NCI-H2196 treated with DMSO at 0.1 percent for 48 hours (cell line): ENCODE results near the gene RNF26.

Experiments
- DNase-seq: peaks from one replicate; lab custom pipeline; 2025; ENCODE audit not compliant: unreplicated experiment; lab: John Stamatoyannopoulos, UW

The RNF26 gene

GRCh38 chr11:119350302-119350701 lies 16.0 kb downstream of the RNF26 start:
- no peak for DNase-seq

DNA sequence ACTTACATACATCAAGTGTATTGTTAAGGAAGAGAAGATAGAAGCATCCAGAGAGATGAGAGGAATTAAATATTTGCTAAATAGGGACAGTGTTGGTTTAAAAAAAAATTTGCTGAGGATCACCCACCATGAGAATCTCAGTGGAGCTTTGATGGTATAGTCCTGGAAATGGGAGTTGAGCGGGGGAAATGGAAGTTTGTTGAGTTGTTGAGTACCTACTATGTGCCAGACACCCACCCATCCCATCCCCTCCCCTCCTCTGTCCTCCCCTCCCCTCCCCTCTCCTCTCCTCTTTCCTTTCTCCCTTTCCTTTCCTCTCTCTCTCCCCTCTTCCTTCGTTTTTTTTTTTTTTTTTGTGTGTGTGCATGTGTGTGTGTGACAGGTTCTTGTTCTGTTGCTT lies 16.9 kb downstream of the RNF26 start:
- DNase-seq = no peak

- peak; percentile 74 for DNase-seq
Observed at GRCh38 chr11:119352857-119353260, 18.5 kb downstream of the RNF26 start.

GRCh38 chr11:119355091-119355843 lies 20.9 kb downstream of the RNF26 start:
- no peak for DNase-seq

- DNase-seq = no peak
Observed at GRCh38 chr11:119356349-119357031, 22.2 kb downstream of the RNF26 start.

DNA sequence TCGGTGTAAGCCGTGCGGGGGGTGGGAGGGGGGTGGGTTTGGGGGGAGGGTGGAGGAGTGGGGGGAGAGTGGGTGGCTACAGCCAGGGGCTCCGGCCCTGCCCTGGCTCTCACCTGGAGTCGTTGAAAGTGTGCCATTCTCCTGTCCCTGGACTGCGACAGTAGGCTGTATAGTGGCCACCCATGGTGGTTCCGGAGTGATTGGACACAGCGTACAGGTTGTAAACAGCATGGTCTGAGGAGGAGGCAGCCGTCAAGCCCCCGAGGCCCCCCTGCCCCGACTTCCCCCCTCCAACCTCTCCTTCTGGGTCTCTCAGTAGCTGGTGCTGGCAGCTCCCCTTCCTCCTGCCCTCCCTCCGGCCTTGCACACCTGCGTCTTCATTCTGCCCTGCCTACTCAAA lies 22.7 kb downstream of the RNF26 start:
- no peak for DNase-seq

- no peak for DNase-seq
Observed at GRCh38 chr11:119359365-119360214, 25.3 kb downstream of the RNF26 start.

- peak; percentile 79 for DNase-seq
Observed at GRCh38 chr11:119361056-119361787, 26.9 kb downstream of the RNF26 start.

GRCh38 chr11:119361941-119362725 lies 27.8 kb downstream of the RNF26 start:
- DNase-seq = no peak

DNA sequence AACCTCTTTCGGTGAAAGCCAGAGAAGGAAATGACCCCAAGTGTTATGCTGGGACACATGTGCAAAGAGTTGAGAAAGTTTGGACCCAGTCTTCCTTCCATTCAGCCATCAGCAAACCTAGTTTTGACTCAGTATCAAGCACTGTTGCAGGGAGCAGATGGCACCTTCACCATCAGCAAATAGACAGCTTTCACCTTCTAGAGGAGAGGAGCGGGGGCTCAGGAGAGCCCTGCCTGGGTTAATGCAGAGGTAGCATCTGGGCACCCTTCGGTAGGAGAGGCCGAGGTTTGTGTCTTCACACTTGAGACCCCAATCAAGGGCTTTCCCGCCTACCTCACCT lies 28.4 kb downstream of the RNF26 start:
- no peak for DNase-seq

GRCh38 chr11:119363081-119363850 lies 28.9 kb downstream of the RNF26 start:
- DNase-seq = no peak

- no peak for DNase-seq
Observed at GRCh38 chr11:119363851-119364590, 29.7 kb downstream of the RNF26 start.

- no peak for DNase-seq
Observed at GRCh38 chr11:119365071-119365591, 30.8 kb downstream of the RNF26 start.

GRCh38 chr11:119366690-119367620 lies 32.6 kb downstream of the RNF26 start:
- no peak for DNase-seq

- no peak for DNase-seq
Observed at GRCh38 chr11:119367661-119368120, 33.4 kb downstream of the RNF26 start.

DNA sequence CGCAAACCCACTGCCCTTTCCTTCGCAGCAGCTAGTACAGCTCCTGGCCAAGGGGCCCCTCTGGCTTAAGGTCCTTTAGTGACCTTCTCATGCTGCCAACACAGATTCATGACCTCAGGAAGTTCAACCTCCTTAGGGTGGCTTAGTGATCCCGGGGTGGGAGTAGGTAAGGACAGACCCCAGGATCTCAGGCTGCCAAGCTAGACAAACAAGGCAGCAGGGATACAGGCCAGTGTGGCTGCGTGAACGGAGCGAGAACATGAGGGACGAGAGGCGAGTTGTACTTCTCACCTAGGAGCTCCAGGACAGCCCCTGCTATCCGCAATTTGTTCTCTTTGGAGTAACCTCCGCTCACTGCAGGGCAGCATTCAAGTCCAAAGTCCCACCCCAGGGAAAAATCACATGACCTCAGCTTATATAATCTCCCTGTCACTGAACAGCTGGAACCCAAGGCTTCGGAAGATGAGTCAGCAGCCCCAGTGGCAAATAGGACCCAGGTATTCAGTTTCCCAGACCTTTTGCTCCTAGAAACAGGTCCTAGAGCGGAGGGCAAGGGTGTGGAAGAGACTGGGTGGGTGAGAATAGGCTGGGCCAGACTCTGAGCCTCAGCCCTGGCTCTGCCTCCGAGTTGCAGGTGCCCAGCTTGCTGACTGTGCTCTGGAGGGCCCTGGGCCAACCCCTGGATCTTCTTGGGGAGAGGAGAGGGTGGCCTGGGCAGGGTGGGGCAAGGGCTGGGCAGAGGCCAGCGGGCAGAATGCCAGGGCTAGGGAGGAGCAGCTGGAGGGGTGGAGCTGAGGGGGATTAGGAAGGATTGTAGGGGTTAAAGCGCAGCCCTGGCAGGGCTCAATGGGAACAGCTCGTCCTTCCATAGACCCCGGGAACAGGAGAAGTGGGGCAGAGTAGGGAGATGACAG lies 34.1 kb downstream of the RNF26 start:
- peak; percentile 26 for DNase-seq
